Type B pancreatic cell (in vitro differentiated cells): ENCODE results near the gene SERTAD1. TPM values are rescaled to one million over a fixed set of nuclear protein-coding genes. Genes with fewer than 3 reads are reported as not detected.

Experiments
- DNase-seq: peaks from one replicate; pipeline ENCODE4 v3.0.0; 2021; ENCODE audit warnings: mixed read lengths; ENCODE audit not compliant: unreplicated experiment; ENCODE audit errors: extremely low spot score
- H3K27ac Mint-ChIP-seq: 2 replicates; pipeline ENCODE4 v1.8.0; 2021; ENCODE audit warnings: mild to moderate bottlenecking, mixed read lengths
- H3K27me3 Mint-ChIP-seq: 2 replicates; pipeline ENCODE4 v1.8.0; 2021; ENCODE audit warnings: mixed read lengths
- H3K36me3 Mint-ChIP-seq: 2 replicates; pipeline ENCODE4 v1.8.0; 2021; ENCODE audit warnings: mixed read lengths
- H3K4me1 Mint-ChIP-seq: one replicate; pipeline ENCODE4 v1.8.0; 2021; ENCODE audit warnings: mixed read lengths; ENCODE audit not compliant: unreplicated experiment
- H3K4me3 Mint-ChIP-seq: 2 replicates; pipeline ENCODE4 v1.8.0; 2021; ENCODE audit warnings: mild to moderate bottlenecking, mixed read lengths
- H3K9me3 Mint-ChIP-seq: 2 replicates; pipeline ENCODE4 v1.8.0; 2021; ENCODE audit warnings: mixed read lengths
- CTCF ChIP-seq: fragments of 200-600 bp; sonication (generic); conservative IDR thresholded peaks from 2 replicates; pipeline ENCODE4 v1.5.0; 2021; ENCODE audit warnings: antibody characterized with exemption, mild to moderate bottlenecking
- long read RNA-seq: library from polyadenylated mRNA; unstranded; transcript quantifications from one replicate; pipeline ENCODE4 v2.0.0, GENCODE V29; 2020
- total RNA-seq: library from RNA; stranded (reverse); gene quantifications from 2 replicates; pipeline ENCODE4 v1.2.1, GENCODE V29; 2021; ENCODE audit warnings: low replicate concordance

The SERTAD1 gene
- total RNA-seq = 9.2 and 14.4 TPM in 2 replicates
- long read RNA-seq, transcript SERTAD1-201 (2 exons, 2,114 nt) = major isoform, 55 of 55 reads
- long read RNA-seq, partial matches to known transcripts = 0 of 55 reads
- long read RNA-seq, other reads (novel, unspliced or antisense) = 0 of 55 reads

GRCh38 chr19:40425450-40426287 lies at the start of gene SERTAD1:
SERTAD1 (minus strand) TSS chr19:40425992; CDS start chr19:40423546, 2,446 bp downstream.
- Mint-ChIP-seq H3K9me3 (no peaks in the 10 kb centered on the region), H3K27me3 (no peaks in the 10 kb centered on the region), H3K27ac (peak within 1 kb of the TSS; percentile 98), H3K4me3 (peak within 1 kb of the TSS; percentile 91), H3K4me1 (peaks cover 13% of the 10 kb centered on the region), H3K36me3 (no peaks in the 10 kb centered on the region)
- peak; percentile 100 for DNase-seq
- TF ChIP-seq CTCF = peak; percentile 95

- H3K9me3 Mint-ChIP-seq = no peaks in the 10 kb centered on the region
- no peak for DNase-seq
- no peak overlapping the region for H3K4me3 Mint-ChIP-seq
- H3K27me3 Mint-ChIP-seq = peaks cover 13% of the 10 kb centered on the region
- no peaks in the 10 kb centered on the region for H3K4me1 Mint-ChIP-seq
- no peak overlapping the region for H3K27ac Mint-ChIP-seq
- H3K36me3 Mint-ChIP-seq = no peaks in the 10 kb centered on the region
- TF ChIP-seq CTCF = no peak
Observed at GRCh38 chr19:40474737-40475136, 48.9 kb upstream of the SERTAD1 start.

- Mint-ChIP-seq H3K27ac (no peak overlapping the region), H3K27me3 (peaks cover 23% of the 10 kb centered on the region), H3K9me3 (no peaks in the 10 kb centered on the region), H3K36me3 (no peaks in the 10 kb centered on the region), H3K4me1 (no peaks in the 10 kb centered on the region), H3K4me3 (no peak overlapping the region)
- no peak for DNase-seq
- TF ChIP-seq CTCF = no peak
Observed at GRCh38 chr19:40472516-40472915, 46.7 kb upstream of the SERTAD1 start.

- no peak for DNase-seq
- Mint-ChIP-seq H3K4me1 (peaks cover 7% of the 10 kb centered on the region), H3K36me3 (peaks cover 5% of the 10 kb centered on the region), H3K27me3 (peaks cover 28% of the 10 kb centered on the region), H3K27ac (no peak overlapping the region), H3K9me3 (no peaks in the 10 kb centered on the region), H3K4me3 (no peak overlapping the region)
- TF ChIP-seq CTCF = no peak
Observed at GRCh38 chr19:40471111-40471510, 45.3 kb upstream of the SERTAD1 start.

GRCh38 chr19:40469011-40469410 lies 43.2 kb upstream of the SERTAD1 start:
- TF ChIP-seq CTCF = no peak
- DNase-seq = no peak
- Mint-ChIP-seq H3K4me3 (peak overlapping the region; percentile 55), H3K4me1 (peaks cover 13% of the 10 kb centered on the region), H3K9me3 (no peaks in the 10 kb centered on the region), H3K36me3 (peaks cover 5% of the 10 kb centered on the region), H3K27ac (no peak overlapping the region), H3K27me3 (peaks cover 30% of the 10 kb centered on the region)
